Measurements from ENCODE around the gene ADK.

ADK gene

DNA sequence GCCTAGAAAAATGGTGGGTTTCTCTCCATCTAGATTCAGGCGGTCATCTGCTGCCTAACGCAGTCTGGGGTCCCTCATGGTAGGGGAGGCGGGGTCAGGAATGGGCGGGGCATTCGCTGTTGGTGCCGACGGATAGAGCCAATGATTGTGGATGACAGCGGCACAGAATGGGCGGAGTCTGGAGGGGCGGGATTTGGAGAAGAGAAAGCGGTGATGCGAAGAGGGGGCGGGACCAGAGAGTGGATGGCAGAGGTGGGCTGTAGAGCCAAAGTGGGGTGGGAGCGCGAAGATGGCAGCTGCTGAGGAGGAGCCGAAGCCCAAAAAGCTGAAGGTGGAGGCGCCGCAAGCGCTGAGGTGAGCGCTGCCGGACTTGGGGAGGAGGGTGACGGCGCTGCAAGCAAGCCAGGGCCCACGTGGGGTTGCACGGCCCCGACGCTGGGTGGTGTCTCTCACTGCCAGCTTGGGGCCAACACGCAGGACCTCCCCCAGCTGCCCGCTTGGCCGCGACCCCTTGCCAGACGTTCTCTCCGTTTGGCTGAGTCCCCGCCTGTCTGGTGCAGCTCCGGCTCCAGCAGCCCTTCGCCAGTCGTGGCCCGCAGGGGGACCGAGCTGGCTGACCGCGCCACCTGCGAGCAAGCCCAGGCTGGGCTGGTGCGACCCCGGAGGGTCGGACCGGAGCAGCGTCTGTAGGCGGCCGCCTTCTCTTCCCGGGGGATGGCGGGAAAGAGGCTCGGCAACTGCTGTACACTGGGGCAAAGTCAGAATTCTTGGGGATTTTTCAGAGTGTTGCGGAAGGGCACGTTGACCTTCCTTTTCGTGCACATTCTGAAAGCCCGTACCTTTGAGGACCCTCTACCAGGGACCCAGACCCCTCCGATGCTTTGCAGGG, at the start of gene ADK:
Gene ADK, plus strand, starts transcription at position 232 of the 889 bp plus-strand sequence. Its CDS starts 58 bp downstream, at position 290.
- Histone ChIP-seq H3K9ac (ENCODE audit: low read length) (peak within 1 kb of the TSS; percentile 97), H3K9me3 (ENCODE audit: control insufficient read depth, low read length) (no peaks in the 10 kb centered on the region), H3K27me3 (replicated peaks; ENCODE audit: control insufficient read depth, insufficient read depth, low read length) (no peaks in the 10 kb centered on the region), H3K36me3 (ENCODE audit: control insufficient read depth, insufficient read depth, low read length, severe bottlenecking) (peaks cover 4% of the 10 kb centered on the region), H3K4me1 (ENCODE audit: control insufficient read depth, insufficient read depth, low read length) (peaks cover 19% of the 10 kb centered on the region), H3K4me3 (ENCODE audit: low read length) (peak within 1 kb of the TSS; percentile 99)
- peak; percentile 99 for DNase-seq (ENCODE audit: low read depth)

DNA sequence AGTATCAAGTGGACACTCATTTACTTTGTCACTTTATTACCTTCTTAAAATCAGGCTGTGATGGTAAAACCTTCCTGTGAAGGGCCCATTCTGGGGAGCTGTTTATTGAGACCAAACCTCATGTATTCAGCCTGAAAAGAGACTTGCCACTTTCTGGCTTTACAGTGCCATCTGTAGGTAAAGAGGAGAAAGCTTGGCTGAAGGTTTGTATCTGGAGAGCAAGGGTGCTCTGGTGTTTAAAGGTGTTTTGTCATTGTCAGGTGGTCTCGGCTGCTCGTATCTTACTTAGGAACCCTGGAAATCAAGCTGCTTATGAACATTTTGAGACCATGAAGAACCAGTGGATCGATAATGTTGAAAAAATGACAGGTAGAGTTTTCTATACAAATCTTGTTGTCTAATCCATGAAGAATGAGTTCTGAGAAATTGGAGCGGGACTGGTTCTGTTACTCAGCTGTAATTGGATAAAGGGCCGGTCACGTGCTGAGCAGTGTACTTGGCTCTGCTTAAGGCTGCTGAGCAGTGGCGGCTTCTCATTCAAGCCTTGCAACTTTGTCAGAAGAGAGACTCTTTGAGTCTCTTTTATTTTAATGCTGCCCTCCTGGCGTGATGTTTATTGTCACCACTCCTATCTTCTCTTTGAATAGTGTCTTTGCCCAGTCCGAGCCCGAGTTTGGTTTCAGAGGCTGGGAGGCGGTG, 47.3 kb upstream of the ADK start:
- H3K27me3 ChIP-seq (replicated peaks; ENCODE audit: control insufficient read depth, insufficient read depth, low read length), result no peaks in the 10 kb centered on the region
- no peak overlapping the region for H3K9ac ChIP-seq (ENCODE audit: low read length)
- DNase-seq (ENCODE audit: low read depth), result peak; percentile 56
- H3K9me3 ChIP-seq (ENCODE audit: control insufficient read depth, low read length), result no peaks in the 10 kb centered on the region
- no peak overlapping the region for H3K4me3 ChIP-seq (ENCODE audit: low read length)
- H3K4me1 ChIP-seq (ENCODE audit: control insufficient read depth, insufficient read depth, low read length), result no peaks in the 10 kb centered on the region
- H3K36me3 ChIP-seq (ENCODE audit: control insufficient read depth, insufficient read depth, low read length, severe bottlenecking), result peaks cover 91% of the 10 kb centered on the region

DNA sequence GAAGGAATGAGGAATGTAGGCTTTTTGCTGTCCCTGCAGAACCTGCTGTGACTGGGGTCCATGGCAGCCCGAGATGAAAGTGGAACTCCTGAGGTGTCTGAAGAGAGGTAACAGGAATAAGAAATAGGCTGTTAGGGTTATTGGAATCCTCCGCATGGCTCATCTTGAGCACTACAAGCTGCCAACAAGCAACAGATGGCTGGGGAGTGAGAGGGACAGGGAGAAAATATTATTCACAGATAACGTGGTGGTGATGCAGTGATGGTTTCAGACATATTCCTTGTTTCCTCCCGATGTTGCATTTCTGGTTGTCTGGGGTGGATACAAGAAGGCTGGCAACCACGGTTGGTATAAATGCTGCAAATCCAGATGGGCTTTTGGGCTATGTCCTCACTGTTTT, 46.5 kb upstream of the ADK start:
- Histone ChIP-seq H3K9ac (ENCODE audit: low read length) (no peak overlapping the region), H3K4me3 (ENCODE audit: low read length) (no peak overlapping the region), H3K36me3 (ENCODE audit: control insufficient read depth, insufficient read depth, low read length, severe bottlenecking) (peaks cover 91% of the 10 kb centered on the region), H3K9me3 (ENCODE audit: control insufficient read depth, low read length) (no peaks in the 10 kb centered on the region), H3K4me1 (ENCODE audit: control insufficient read depth, insufficient read depth, low read length) (no peaks in the 10 kb centered on the region), H3K27me3 (replicated peaks; ENCODE audit: control insufficient read depth, insufficient read depth, low read length) (no peaks in the 10 kb centered on the region)
- no peak for DNase-seq (ENCODE audit: low read depth)

DNA sequence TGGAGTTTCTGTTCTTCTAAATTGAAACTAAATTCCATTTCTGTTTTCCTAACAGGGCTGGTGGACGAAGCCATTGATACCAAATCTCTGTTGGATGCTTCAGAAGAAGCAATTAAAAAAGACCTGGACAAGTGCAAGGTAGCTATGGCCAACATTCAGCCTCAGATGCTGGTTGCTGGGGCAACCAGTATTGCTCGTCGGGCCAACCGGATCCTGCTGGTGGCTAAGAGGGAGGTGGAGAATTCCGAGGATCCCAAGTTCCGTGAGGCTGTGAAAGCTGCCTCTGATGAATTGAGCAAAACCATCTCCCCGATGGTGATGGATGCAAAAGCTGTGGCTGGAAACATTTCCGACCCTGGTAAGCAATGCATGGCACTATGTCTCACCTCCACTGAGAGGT, 46.0 kb upstream of the ADK start:
- Histone ChIP-seq H3K9ac (ENCODE audit: low read length) (no peak overlapping the region), H3K9me3 (ENCODE audit: control insufficient read depth, low read length) (no peaks in the 10 kb centered on the region), H3K27me3 (replicated peaks; ENCODE audit: control insufficient read depth, insufficient read depth, low read length) (no peaks in the 10 kb centered on the region), H3K36me3 (ENCODE audit: control insufficient read depth, insufficient read depth, low read length, severe bottlenecking) (peaks cover 91% of the 10 kb centered on the region), H3K4me1 (ENCODE audit: control insufficient read depth, insufficient read depth, low read length) (no peaks in the 10 kb centered on the region), H3K4me3 (ENCODE audit: low read length) (no peak overlapping the region)
- no peak for DNase-seq (ENCODE audit: low read depth)

DNA sequence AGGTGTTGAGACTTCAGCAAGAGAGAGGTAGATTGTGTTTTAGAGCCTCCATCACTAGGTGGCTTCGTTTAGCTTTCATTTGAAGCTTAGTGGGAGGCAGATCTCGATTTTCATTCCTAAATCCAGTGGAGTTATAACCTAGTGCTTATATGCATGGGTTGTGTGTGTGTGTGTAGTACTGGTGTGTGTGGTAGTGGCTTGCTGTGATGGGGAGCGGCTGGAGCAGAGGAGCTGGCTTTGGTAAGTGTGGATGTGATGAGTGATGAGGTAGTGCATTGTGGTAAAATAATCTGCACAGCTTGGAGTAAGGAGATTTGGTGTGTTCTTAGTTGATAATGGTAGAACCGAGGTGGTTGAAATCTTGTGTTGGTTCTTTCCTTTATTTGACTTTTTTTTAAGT, 43.6 kb upstream of the ADK start:
- H3K4me1 ChIP-seq (ENCODE audit: control insufficient read depth, insufficient read depth, low read length), result no peaks in the 10 kb centered on the region
- no peaks in the 10 kb centered on the region for H3K9me3 ChIP-seq (ENCODE audit: control insufficient read depth, low read length)
- DNase-seq (ENCODE audit: low read depth), result no peak
- H3K9ac ChIP-seq (ENCODE audit: low read length), result no peak overlapping the region
- peaks cover 95% of the 10 kb centered on the region for H3K36me3 ChIP-seq (ENCODE audit: control insufficient read depth, insufficient read depth, low read length, severe bottlenecking)
- no peaks in the 10 kb centered on the region for H3K27me3 ChIP-seq (replicated peaks; ENCODE audit: control insufficient read depth, insufficient read depth, low read length)
- H3K4me3 ChIP-seq (ENCODE audit: low read length), result no peak overlapping the region

DNA sequence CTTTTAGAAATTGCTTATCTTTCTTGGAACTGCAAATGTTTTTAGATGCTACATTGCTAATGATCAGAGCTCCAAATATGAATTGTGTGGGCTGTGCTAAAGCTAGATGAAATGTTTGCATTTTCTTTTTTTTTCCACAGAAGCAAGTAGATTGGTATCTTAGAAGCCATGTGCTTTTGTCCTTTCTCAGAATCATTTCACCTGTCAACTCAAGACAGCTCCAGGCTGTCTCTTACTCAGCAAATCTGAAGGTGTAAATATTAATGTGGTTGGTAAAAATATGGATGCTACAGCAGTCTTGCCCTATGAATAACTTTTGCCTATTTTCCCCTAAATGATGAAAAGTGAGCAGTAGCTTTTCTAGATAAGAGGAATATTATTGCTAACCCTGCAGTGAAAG, 41.6 kb upstream of the ADK start:
- no peak for DNase-seq (ENCODE audit: low read depth)
- Histone ChIP-seq H3K4me3 (ENCODE audit: low read length) (no peak overlapping the region), H3K9me3 (ENCODE audit: control insufficient read depth, low read length) (no peaks in the 10 kb centered on the region), H3K9ac (ENCODE audit: low read length) (no peak overlapping the region), H3K36me3 (ENCODE audit: control insufficient read depth, insufficient read depth, low read length, severe bottlenecking) (peaks cover 95% of the 10 kb centered on the region), H3K4me1 (ENCODE audit: control insufficient read depth, insufficient read depth, low read length) (peaks cover 14% of the 10 kb centered on the region), H3K27me3 (replicated peaks; ENCODE audit: control insufficient read depth, insufficient read depth, low read length) (no peaks in the 10 kb centered on the region)

DNA sequence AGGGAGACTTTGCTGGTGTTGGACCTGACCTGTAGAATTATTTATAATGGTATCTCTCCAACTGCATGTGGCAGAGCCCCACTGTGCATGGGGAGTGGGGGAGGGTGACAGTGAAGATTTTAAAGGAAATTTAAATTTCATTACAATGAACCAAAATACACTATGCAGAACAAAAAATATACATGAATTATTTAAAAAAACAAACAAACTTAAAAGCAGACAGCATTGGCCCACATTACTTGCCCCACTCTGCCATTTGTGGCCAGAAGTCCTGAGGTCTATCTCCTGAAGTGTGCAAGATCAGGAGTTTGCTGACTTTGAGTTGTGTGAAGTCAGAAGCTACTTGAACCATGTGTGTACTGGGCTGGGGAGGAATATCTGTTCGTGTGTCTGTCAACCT, 40.9 kb upstream of the ADK start:
- Histone ChIP-seq H3K27me3 (replicated peaks; ENCODE audit: control insufficient read depth, insufficient read depth, low read length) (no peaks in the 10 kb centered on the region), H3K9me3 (ENCODE audit: control insufficient read depth, low read length) (no peaks in the 10 kb centered on the region), H3K4me3 (ENCODE audit: low read length) (no peak overlapping the region), H3K9ac (ENCODE audit: low read length) (no peak overlapping the region), H3K36me3 (ENCODE audit: control insufficient read depth, insufficient read depth, low read length, severe bottlenecking) (peaks cover 95% of the 10 kb centered on the region), H3K4me1 (ENCODE audit: control insufficient read depth, insufficient read depth, low read length) (peaks cover 14% of the 10 kb centered on the region)
- no peak for DNase-seq (ENCODE audit: low read depth)

DNA sequence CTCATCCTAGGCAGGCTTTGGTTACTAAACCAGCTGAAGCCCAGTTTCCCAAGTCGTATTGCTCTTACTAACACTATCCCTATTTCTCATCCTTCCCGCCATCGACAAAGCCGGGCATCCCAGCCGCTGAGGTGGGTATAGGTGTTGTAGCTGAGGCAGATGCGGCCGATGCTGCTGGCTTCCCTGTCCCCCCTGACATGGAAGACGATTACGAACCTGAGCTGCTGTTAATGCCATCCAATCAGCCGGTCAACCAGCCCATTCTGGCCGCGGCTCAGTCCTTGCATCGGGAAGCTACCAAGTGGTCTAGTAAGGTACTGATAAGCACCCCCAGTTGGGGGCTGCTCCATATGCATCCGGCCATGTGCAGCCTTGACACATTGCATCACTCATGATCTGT, 39.2 kb upstream of the ADK start:
- no peak for DNase-seq (ENCODE audit: low read depth)
- H3K4me1 ChIP-seq (ENCODE audit: control insufficient read depth, insufficient read depth, low read length), result peaks cover 14% of the 10 kb centered on the region
- peaks cover 95% of the 10 kb centered on the region for H3K36me3 ChIP-seq (ENCODE audit: control insufficient read depth, insufficient read depth, low read length, severe bottlenecking)
- H3K9ac ChIP-seq (ENCODE audit: low read length), result no peak overlapping the region
- no peak overlapping the region for H3K4me3 ChIP-seq (ENCODE audit: low read length)
- H3K9me3 ChIP-seq (ENCODE audit: control insufficient read depth, low read length), result no peaks in the 10 kb centered on the region
- H3K27me3 ChIP-seq (replicated peaks; ENCODE audit: control insufficient read depth, insufficient read depth, low read length), result no peaks in the 10 kb centered on the region

DNA sequence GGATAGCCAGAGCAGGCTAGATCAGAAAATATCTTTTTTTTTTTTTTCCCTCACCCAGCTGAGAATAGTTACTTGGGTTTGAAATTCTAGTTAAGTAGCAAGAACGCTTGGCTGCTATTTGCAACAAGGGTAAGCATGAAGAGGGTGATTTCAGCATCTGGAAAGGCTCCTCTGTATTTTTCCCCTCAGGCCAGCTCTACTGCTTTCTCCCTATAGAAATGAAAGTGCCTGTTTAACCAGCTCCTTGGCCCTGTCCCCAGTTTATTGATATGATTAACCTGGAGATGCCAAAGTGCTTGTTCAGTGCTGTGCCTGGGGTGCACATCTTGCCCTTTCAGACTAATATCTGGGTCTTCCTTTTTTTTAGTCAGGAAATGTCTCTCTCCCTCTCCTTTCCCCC, 37.5 kb upstream of the ADK start:
- peaks cover 98% of the 10 kb centered on the region for H3K36me3 ChIP-seq (ENCODE audit: control insufficient read depth, insufficient read depth, low read length, severe bottlenecking)
- H3K4me3 ChIP-seq (ENCODE audit: low read length), result no peak overlapping the region
- H3K9me3 ChIP-seq (ENCODE audit: control insufficient read depth, low read length), result no peaks in the 10 kb centered on the region
- H3K9ac ChIP-seq (ENCODE audit: low read length), result peak overlapping the region; percentile 3
- H3K27me3 ChIP-seq (replicated peaks; ENCODE audit: control insufficient read depth, insufficient read depth, low read length), result no peaks in the 10 kb centered on the region
- DNase-seq (ENCODE audit: low read depth), result peak; percentile 81
- peaks cover 25% of the 10 kb centered on the region for H3K4me1 ChIP-seq (ENCODE audit: control insufficient read depth, insufficient read depth, low read length)

DNA sequence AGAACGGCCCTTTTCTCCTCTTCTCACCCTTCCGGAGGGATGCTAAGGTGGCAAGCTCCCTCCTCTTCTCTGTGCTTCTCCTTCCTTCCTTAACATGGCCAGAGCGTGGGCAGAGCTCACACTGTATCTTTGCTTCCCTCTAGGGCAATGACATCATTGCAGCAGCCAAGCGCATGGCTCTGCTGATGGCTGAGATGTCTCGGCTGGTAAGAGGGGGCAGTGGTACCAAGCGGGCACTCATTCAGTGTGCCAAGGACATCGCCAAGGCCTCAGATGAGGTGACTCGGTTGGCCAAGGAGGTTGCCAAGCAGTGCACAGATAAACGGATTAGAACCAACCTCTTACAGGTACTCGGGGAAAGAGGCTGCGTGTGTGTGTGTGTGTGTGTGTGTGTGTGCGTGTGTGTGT, 37.0 kb upstream of the ADK start:
- Histone ChIP-seq H3K27me3 (replicated peaks; ENCODE audit: control insufficient read depth, insufficient read depth, low read length) (no peaks in the 10 kb centered on the region), H3K9me3 (ENCODE audit: control insufficient read depth, low read length) (no peaks in the 10 kb centered on the region), H3K4me3 (ENCODE audit: low read length) (no peak overlapping the region), H3K9ac (ENCODE audit: low read length) (peak overlapping the region; percentile 3), H3K4me1 (ENCODE audit: control insufficient read depth, insufficient read depth, low read length) (peaks cover 30% of the 10 kb centered on the region), H3K36me3 (ENCODE audit: control insufficient read depth, insufficient read depth, low read length, severe bottlenecking) (peaks cover 98% of the 10 kb centered on the region)
- DNase-seq (ENCODE audit: low read depth), result no peak

DNA sequence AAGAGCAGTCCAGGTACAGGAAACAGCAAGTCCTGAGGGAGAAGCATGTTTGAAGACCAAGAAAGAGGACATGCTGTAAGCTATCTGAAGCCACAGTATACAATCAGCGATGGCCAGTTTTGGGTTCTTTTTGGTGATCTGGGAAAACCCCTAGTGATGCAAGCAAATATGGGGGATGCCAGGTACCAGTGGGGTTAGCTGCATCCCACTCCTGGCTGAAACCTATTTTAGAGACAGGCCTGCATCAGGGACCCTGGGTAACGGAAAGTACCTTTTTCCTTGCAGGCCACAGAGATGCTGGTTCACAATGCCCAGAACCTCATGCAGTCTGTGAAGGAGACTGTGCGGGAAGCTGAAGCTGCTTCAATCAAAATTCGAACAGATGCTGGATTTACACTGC, 33.3 kb upstream of the ADK start:
- no peak for DNase-seq (ENCODE audit: low read depth)
- Histone ChIP-seq H3K4me3 (ENCODE audit: low read length) (no peak overlapping the region), H3K4me1 (ENCODE audit: control insufficient read depth, insufficient read depth, low read length) (peaks cover 65% of the 10 kb centered on the region), H3K27me3 (replicated peaks; ENCODE audit: control insufficient read depth, insufficient read depth, low read length) (no peaks in the 10 kb centered on the region), H3K36me3 (ENCODE audit: control insufficient read depth, insufficient read depth, low read length, severe bottlenecking) (peaks cover 94% of the 10 kb centered on the region), H3K9me3 (ENCODE audit: control insufficient read depth, low read length) (no peaks in the 10 kb centered on the region), H3K9ac (ENCODE audit: low read length) (no peak overlapping the region)

Data from adipocyte (in vitro differentiated cells).